ENCODE data around the gene C1orf232. TPM values are rescaled to one million over a fixed set of nuclear protein-coding genes. Genes with fewer than 3 reads are reported as not detected.

Gene C1orf232
- total and polyA plus RNA-seq, 2 of the 8 experiments (the other 6 are each of a cell fraction or from before 2014, with no cell fraction given) = not detected

DNA sequence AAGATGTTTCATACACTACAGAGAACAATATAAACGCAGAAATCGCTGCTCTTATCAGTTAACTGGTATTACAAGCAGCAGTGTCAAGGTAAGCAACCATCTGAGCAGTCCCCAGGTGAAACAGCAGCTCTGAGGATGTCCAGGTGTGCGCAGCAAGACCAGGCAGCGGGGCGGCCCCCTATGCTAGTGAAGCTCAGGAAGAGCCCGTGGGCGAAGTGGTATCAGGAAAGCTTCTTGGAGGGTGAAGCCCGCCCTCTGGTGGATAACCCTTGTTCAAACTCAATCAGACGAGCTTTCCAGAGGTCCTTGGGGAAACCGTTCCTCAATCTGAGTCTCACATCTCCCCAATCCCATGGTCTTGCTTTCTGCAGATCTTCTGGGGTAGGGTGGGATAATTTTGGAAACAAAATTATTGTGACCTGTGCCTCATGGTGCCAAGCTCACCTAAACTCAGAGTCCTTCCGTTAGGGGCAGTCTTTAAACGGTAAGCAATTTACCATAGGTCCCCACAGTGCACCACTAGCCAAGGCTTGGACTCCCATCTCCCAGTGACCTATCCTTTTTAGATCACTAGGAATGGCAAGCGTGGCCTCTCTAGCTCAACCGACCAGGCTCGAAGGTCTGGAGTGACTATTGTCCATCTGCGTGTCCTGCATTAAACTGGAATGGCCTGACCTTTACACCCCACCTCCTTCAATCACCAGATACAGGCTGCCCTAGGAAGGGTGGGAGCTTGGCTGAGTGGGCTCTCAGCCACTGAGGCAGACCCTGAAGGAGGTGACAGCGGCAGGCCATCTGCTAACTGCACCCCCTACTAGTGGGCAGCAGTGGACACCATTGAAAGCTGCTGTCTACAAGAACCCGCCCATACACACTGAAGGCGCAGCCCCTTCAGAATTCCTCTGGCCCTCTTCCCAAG, 23.5 kb downstream of the C1orf232 start (continued):
- TF ChIP-seq SP2 (IDR thresholded peaks at IDR 0.05; ENCODE audit: low read length) = no peak
- no peak for TF ChIP-seq KDM4A (IDR thresholded peaks at IDR 0.05; ENCODE audit: low read depth, low read length, severe bottlenecking)
- no peak for TF ChIP-seq POLR2A (IDR thresholded peaks at IDR 0.05; ENCODE audit: control extremely low read depth in 1 of 2, low read depth in 2 of 2, low read length in 2 of 2)
- no peak for TF ChIP-seq SIN3A (conservative IDR thresholded peaks at IDR 0.05 in 1 of 2, IDR thresholded peaks at IDR 0.05 in 1 of 2; ENCODE audit: low read depth in 1 of 2, low read length in 2 of 2)
- TF ChIP-seq, protein P1, sequence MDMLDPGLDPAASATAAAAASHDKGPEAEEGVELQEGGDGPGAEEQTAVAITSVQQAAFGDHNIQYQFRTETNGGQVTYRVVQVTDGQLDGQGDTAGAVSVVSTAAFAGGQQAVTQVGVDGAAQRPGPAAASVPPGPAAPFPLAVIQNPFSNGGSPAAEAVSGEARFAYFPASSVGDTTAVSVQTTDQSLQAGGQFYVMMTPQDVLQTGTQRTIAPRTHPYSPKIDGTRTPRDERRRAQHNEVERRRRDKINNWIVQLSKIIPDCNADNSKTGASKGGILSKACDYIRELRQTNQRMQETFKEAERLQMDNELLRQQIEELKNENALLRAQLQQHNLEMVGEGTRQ (IDR thresholded peaks at IDR 0.05; ENCODE audit: low read length) = no peak
- TF ChIP-seq ASH2L (IDR thresholded peaks at IDR 0.05; ENCODE audit: low read length) = no peak
- no peak for TF ChIP-seq SIX5 (IDR thresholded peaks at IDR 0.05; ENCODE audit: low read depth, low read length)
- TF ChIP-seq HDAC6 (IDR thresholded peaks at IDR 0.05; ENCODE audit: low read depth, low read length) = no peak
- TF ChIP-seq EGR1 (IDR thresholded peaks at IDR 0.05; ENCODE audit: borderline replicate concordance, low read depth, low read length) = 0 out of 2 replicates have a peak, but pooled peaks have one; percentile 29
- TF ChIP-seq TBP (IDR thresholded peaks at IDR 0.05; ENCODE audit: low read depth, low read length) = peak; percentile 30; the same call in 1 of the 2 replicates
- TF ChIP-seq, protein P2, sequence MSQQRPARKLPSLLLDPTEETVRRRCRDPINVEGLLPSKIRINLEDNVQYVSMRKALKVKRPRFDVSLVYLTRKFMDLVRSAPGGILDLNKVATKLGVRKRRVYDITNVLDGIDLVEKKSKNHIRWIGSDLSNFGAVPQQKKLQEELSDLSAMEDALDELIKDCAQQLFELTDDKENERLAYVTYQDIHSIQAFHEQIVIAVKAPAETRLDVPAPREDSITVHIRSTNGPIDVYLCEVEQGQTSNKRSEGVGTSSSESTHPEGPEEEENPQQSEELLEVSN (IDR thresholded peaks at IDR 0.05) = no peak
- TF ChIP-seq CTBP2 (IDR thresholded peaks at IDR 0.05; ENCODE audit: borderline replicate concordance, insufficient read depth, insufficient read length, low read length) = no peak
- TF ChIP-seq JUND (IDR thresholded peaks at IDR 0.05; ENCODE audit: low read length) = no peak
- TF ChIP-seq BRCA1 (IDR thresholded peaks at IDR 0.05; ENCODE audit: low read depth, low read length) = no peak
- TF ChIP-seq TAF7 (optimal IDR thresholded peaks at IDR 0.05; ENCODE audit: borderline replicate concordance, low read depth, low read length) = no peak
- peak; percentile 86 to 91 for TF ChIP-seq RAD21 (IDR thresholded peaks at IDR 0.05 in 1 of 2, conservative IDR thresholded peaks at IDR 0.05 in 1 of 2; ENCODE audit: low read depth in 2 of 2, low read length in 2 of 2)
- TF ChIP-seq TEAD4 (IDR thresholded peaks at IDR 0.05; ENCODE audit: low read depth, low read length) = no peak
- 0 out of 2 replicates have a peak, but pooled peaks have one; percentile 25 for TF ChIP-seq YY1 (IDR thresholded peaks at IDR 0.05; ENCODE audit: low read depth, low read length)
- no peak for TF ChIP-seq RNF2 (IDR thresholded peaks at IDR 0.05; ENCODE audit: borderline replicate concordance, low read depth, low read length, missing control alignments, poor library complexity, severe bottlenecking)
- 0 out of 4 replicates have a peak, but pooled peaks of 1 of the 2 experiments have one; percentile 41 for TF ChIP-seq HDAC2 (IDR thresholded peaks at IDR 0.05; ENCODE audit: borderline replicate concordance in 1 of 2, low read depth in 2 of 2, low read length in 2 of 2)

All from H1 (cell line).